ENCODE results near the gene BIRC3.

- no peak for TF ChIP-seq EZH2 (IDR thresholded peaks at IDR 0.05; ENCODE audit: low read length)
- TF ChIP-seq CTCF (optimal IDR thresholded peaks at IDR 0.05 in 1 of 3, IDR thresholded peaks at IDR 0.05 in 1 of 3, conservative IDR thresholded peaks at IDR 0.05 in 1 of 3; ENCODE audit: extremely low read depth in 1 of 3, insufficient read depth in 2 of 3, low read length in 3 of 3): peak; percentile 11 to 41 (median 37)
These were observed 11.2 kb upstream of the BIRC3 start for GRCh38 chr11:102306048-102306597.

Measured in keratinocyte (primary cell).